Natural killer cell (primary cell): Measurements from ENCODE around the gene ZFAND2A. TPM values are rescaled to one million over a fixed set of nuclear protein-coding genes. Genes with fewer than 3 reads are reported as not detected.

Experiments used
- ATAC-seq, 3 donors: fragments of 150-1000 bp in 2 of 3; fragments of 200-7000 bp in 1 of 3; cut with Tn5 transposase; 1 replicate in 1 of 3; 2 replicates in 2 of 3; pipeline ENCODE4 v1.10.0; 2021; ENCODE audit warnings: mild to moderate bottlenecking in 2 of 3, moderate library complexity in 2 of 3
- DNase-seq, 2 donors: peaks; one replicate each; pipeline versions ENCODE4 v3.0.0 to v3.0.0-alpha.2; 2013 to 2021; ENCODE audit warnings: mixed read lengths in 1 of 2
- H3K27ac ChIP-seq: one replicate; pipeline ENCODE4 v1.5.1; 2013; ENCODE audit warnings: mild to moderate bottlenecking, low read length
- H3K27me3 ChIP-seq: one replicate; pipeline ENCODE4 v1.6.1; 2013; ENCODE audit warnings: low read length; ENCODE audit not compliant: control insufficient read depth, insufficient read depth
- H3K36me3 ChIP-seq: one replicate; pipeline ENCODE4 v1.6.1; 2013; ENCODE audit warnings: low read length; ENCODE audit not compliant: control insufficient read depth, insufficient read depth
- H3K4me1 ChIP-seq: one replicate; pipeline ENCODE4 v1.6.1; 2013; ENCODE audit warnings: low read length; ENCODE audit not compliant: control insufficient read depth, insufficient read depth
- H3K4me3 ChIP-seq: one replicate; pipeline ENCODE4 v1.5.1; 2013; ENCODE audit warnings: low read length
- H3K9me3 ChIP-seq: one replicate; pipeline ENCODE4 v1.6.1; 2013; ENCODE audit warnings: low read length; ENCODE audit not compliant: control insufficient read depth, insufficient read depth
- H3K27ac Mint-ChIP-seq, 2 donors: one replicate each; pipeline ENCODE4 v1.8.0; 2022; ENCODE audit warnings: mild to moderate bottlenecking in 2 of 2, mixed read lengths in 2 of 2, moderate library complexity in 1 of 2
- H3K27me3 Mint-ChIP-seq, 2 donors: one replicate each; pipeline ENCODE4 v1.8.0; 2022; ENCODE audit warnings: low read depth in 2 of 2, mixed read lengths in 2 of 2
- H3K36me3 Mint-ChIP-seq: one replicate; pipeline ENCODE4 v1.8.0; 2022; ENCODE audit warnings: mixed read lengths
- H3K4me1 Mint-ChIP-seq, 2 donors: one replicate each; pipeline ENCODE4 v1.8.0; 2022; ENCODE audit warnings: mixed read lengths in 2 of 2
- H3K4me3 Mint-ChIP-seq: one replicate; pipeline ENCODE4 v1.8.0; 2022; ENCODE audit warnings: mild to moderate bottlenecking, moderate library complexity, mixed read lengths
- H3K9me3 Mint-ChIP-seq, 2 donors: one replicate each; pipeline ENCODE4 v1.8.0; 2022; ENCODE audit warnings: mixed read lengths in 2 of 2
- CTCF ChIP-seq: fragments of 200-600 bp; IDR thresholded peaks from one replicate; pipeline ENCODE4 v1.8.0; 2022; ENCODE audit warnings: antibody characterized with exemption
- WGBS: methylation state at CpG from one replicate; pipeline ENCODE4 v1.1.7; 2013; ENCODE audit warnings: missing lambda C conversion rate; ENCODE audit not compliant: insufficient coverage; 5-methylcytosine and 5-hydroxymethylcytosine counted together
- intact Hi-C: fragments of 100-400 bp; cut with micrococcal nuclease; formaldehyde crosslinking; loops from one replicate; pipeline ENCODE4 v1.14.2; 2022
- total RNA-seq, 4 donors: library from RNA; stranded (reverse); fragments of 120-200 nt in 1 of 4; gene quantifications; one replicate each; pipeline versions ENCODE4 v1.2.3 to v1.2.4, GENCODE V29; 2013 to 2022

Gene ZFAND2A
- total RNA-seq, 3 donors from 2014 or later (not counting 1 experiment from before 2014, with no cell fraction given): 99.1 to 122 (median 106) TPM

GRCh38 chr7:1106793-1107421 is 53.1 kb downstream of the ZFAND2A start:
- no peaks in the 10 kb centered on the region for H3K36me3 ChIP-seq
- H3K27me3 ChIP-seq: no peaks in the 10 kb centered on the region
- Mint-ChIP-seq H3K27me3 (no peaks in the 10 kb centered on the region), H3K4me1 (no peaks in the 10 kb centered on the region), H3K9me3 (no peaks in the 10 kb centered on the region), H3K4me3 (no peak overlapping the region), H3K36me3 (no peaks in the 10 kb centered on the region), H3K27ac (no peak overlapping the region)
- WGBS: 83% methylated on average over 20 of the region's 20 CpGs
- H3K9me3 ChIP-seq: no peaks in the 10 kb centered on the region
- no peak overlapping the region for H3K4me3 ChIP-seq
- intact Hi-C loops: no loop called here
- H3K27ac ChIP-seq: no peak overlapping the region
- no peak for TF ChIP-seq CTCF
- no peak for DNase-seq
- no peak for ATAC-seq
- H3K4me1 ChIP-seq: peaks cover 12% of the 10 kb centered on the region

GRCh38 chr7:1106063-1106792 is 53.8 kb downstream of the ZFAND2A start:
- Mint-ChIP-seq H3K36me3 (no peaks in the 10 kb centered on the region), H3K27ac (no peak overlapping the region)

GRCh38 chr7:1105189-1105588 is 54.8 kb downstream of the ZFAND2A start:
- H3K36me3 ChIP-seq: no peaks in the 10 kb centered on the region
- peaks cover 12% of the 10 kb centered on the region for H3K4me1 ChIP-seq
- Mint-ChIP-seq H3K36me3 (no peaks in the 10 kb centered on the region), H3K4me1 (no peaks in the 10 kb centered on the region), H3K9me3 (no peaks in the 10 kb centered on the region), H3K27me3 (no peaks in the 10 kb centered on the region), H3K4me3 (no peak overlapping the region), H3K27ac (no peak overlapping the region)
- WGBS: 78% methylated on average over 11 of the region's 11 CpGs
- no peak overlapping the region for H3K4me3 ChIP-seq
- no peak overlapping the region for H3K27ac ChIP-seq
- DNase-seq (no peak), ATAC-seq (no peak)
- H3K27me3 ChIP-seq: no peaks in the 10 kb centered on the region
- intact Hi-C loops: no loop called here
- no peak for TF ChIP-seq CTCF
- H3K9me3 ChIP-seq: no peaks in the 10 kb centered on the region

More at GRCh38 chr7:1106063-1106792, 53.8 kb downstream of the ZFAND2A start:
- Mint-ChIP-seq H3K9me3 (no peaks in the 10 kb centered on the region), H3K4me1 (no peaks in the 10 kb centered on the region), H3K4me3 (no peak overlapping the region), H3K27me3 (no peaks in the 10 kb centered on the region)
- Histone ChIP-seq H3K4me3 (no peak overlapping the region), H3K4me1 (peaks cover 12% of the 10 kb centered on the region), H3K36me3 (no peaks in the 10 kb centered on the region), H3K27ac (no peak overlapping the region), H3K9me3 (no peaks in the 10 kb centered on the region), H3K27me3 (no peaks in the 10 kb centered on the region)
- ATAC-seq (no peak), DNase-seq (no peak)
- intact Hi-C loops: no loop called here
- 89% methylated on average over 27 of the region's 27 CpGs for WGBS
- no peak for TF ChIP-seq CTCF
